ENCODE data around the gene FCER2. TPM values are rescaled to one million over a fixed set of nuclear protein-coding genes. Genes with fewer than 3 reads are reported as not detected.

Gene FCER2
- total RNA-seq, 2 experiments from 2014 or later, result 1.5 to 1.7 TPM

- Mint-ChIP-seq H3K4me1 (peaks cover 5% of the 10 kb centered on the region), H3K9me3 (no peaks in the 10 kb centered on the region), H3K27me3 (no peaks in the 10 kb centered on the region), H3K4me3 (no peak overlapping the region), H3K36me3 (peaks cover 11% of the 10 kb centered on the region), H3K27ac (no peak overlapping the region)
- no peak for DNase-seq
These were observed 58.9 kb downstream of the FCER2 start for GRCh38 chr19:7643031-7643415.

- Mint-ChIP-seq H3K4me1 (peaks cover 8% of the 10 kb centered on the region), H3K36me3 (peaks cover 11% of the 10 kb centered on the region), H3K4me3 (no peak overlapping the region), H3K9me3 (no peaks in the 10 kb centered on the region), H3K27me3 (no peaks in the 10 kb centered on the region), H3K27ac (no peak overlapping the region)
- no peak for DNase-seq
These were observed 59.5 kb downstream of the FCER2 start for GRCh38 chr19:7642295-7643030.

- Mint-ChIP-seq H3K27me3 (no peaks in the 10 kb centered on the region), H3K27ac (no peak overlapping the region)
- DNase-seq, result no peak
These were observed 60.3 kb downstream of the FCER2 start for GRCh38 chr19:7641290-7642276.

GRCh38 chr19:7640803-7641202 is 61.1 kb downstream of the FCER2 start:
- DNase-seq, result no peak
- H3K36me3 Mint-ChIP-seq, result peaks cover 11% of the 10 kb centered on the region
- H3K9me3 Mint-ChIP-seq, result no peaks in the 10 kb centered on the region
- H3K27me3 Mint-ChIP-seq, result no peaks in the 10 kb centered on the region
- no peak overlapping the region for H3K27ac Mint-ChIP-seq
- H3K4me3 Mint-ChIP-seq, result no peak overlapping the region
- peaks cover 10% of the 10 kb centered on the region for H3K4me1 Mint-ChIP-seq

More at GRCh38 chr19:7641290-7642276, 60.3 kb downstream of the FCER2 start:
- Mint-ChIP-seq H3K9me3 (no peaks in the 10 kb centered on the region), H3K36me3 (peaks cover 11% of the 10 kb centered on the region), H3K4me3 (no peak overlapping the region), H3K4me1 (peaks cover 10% of the 10 kb centered on the region)

GRCh38 chr19:7639863-7640348 is 62.0 kb downstream of the FCER2 start:
- Mint-ChIP-seq H3K27ac (no peak overlapping the region), H3K36me3 (peaks cover 11% of the 10 kb centered on the region), H3K9me3 (no peaks in the 10 kb centered on the region), H3K27me3 (no peaks in the 10 kb centered on the region), H3K4me1 (peaks cover 10% of the 10 kb centered on the region), H3K4me3 (no peak overlapping the region)
- no peak for DNase-seq

GRCh38 chr19:7638802-7639465 is 63.0 kb downstream of the FCER2 start:
- H3K27ac Mint-ChIP-seq, result no peak overlapping the region
- H3K27me3 Mint-ChIP-seq, result no peaks in the 10 kb centered on the region
- DNase-seq, result no peak
- H3K36me3 Mint-ChIP-seq, result peaks cover 11% of the 10 kb centered on the region
- H3K9me3 Mint-ChIP-seq, result no peaks in the 10 kb centered on the region
- H3K4me3 Mint-ChIP-seq, result no peak overlapping the region
- H3K4me1 Mint-ChIP-seq, result peaks cover 10% of the 10 kb centered on the region

Other genes with a start within 250 kb of the FCER2 start
- 1 to 10 TPM in 1 of 2 experiments, under 1 TPM in 1; 0.82 to 1.5 TPM for gene PEX11G, start 213.1 kb downstream of the FCER2 start, total RNA-seq
- gene ZNF358, start 186.0 kb downstream of the FCER2 start, total RNA-seq, result 1 to 10 TPM; 6.5 to 7.3 TPM
- gene MCOLN1, start 179.5 kb downstream of the FCER2 start, total RNA-seq, result 10 to 100 TPM; 12.3 to 12.4 TPM
- 10 to 100 TPM; 67.8 to 68.5 TPM for gene PNPLA6, start 166.4 kb downstream of the FCER2 start, total RNA-seq
- gene CAMSAP3, start 106.3 kb downstream of the FCER2 start, total RNA-seq, result under 1 TPM; 0.50 to 0.52 TPM
- gene XAB2, start 72.6 kb downstream of the FCER2 start, total RNA-seq, result 10 to 100 TPM; 44.0 to 45.8 TPM
- gene PET100, start 72.3 kb downstream of the FCER2 start, total RNA-seq, result 10 to 100 TPM; 83.7 to 86.0 TPM
- gene PCP2, start 68.4 kb downstream of the FCER2 start, total RNA-seq, result 1 to 10 TPM in 1 of 2 experiments, under 1 TPM in 1; 0.99 to 1.4 TPM
- 10 to 100 TPM; 73.3 to 73.5 TPM for gene STXBP2, start 65.0 kb downstream of the FCER2 start, total RNA-seq
- gene RETN, start 33.1 kb downstream of the FCER2 start, total RNA-seq, result not detected
- gene MCEMP1, start 25.0 kb downstream of the FCER2 start, total RNA-seq, result not detected
- 10 to 100 TPM; 83.3 to 83.8 TPM for gene TRAPPC5, start 21.3 kb downstream of the FCER2 start, total RNA-seq
- gene CLEC4G, start 30.0 kb upstream of the FCER2 start, total RNA-seq, result not detected
- not detected for gene CD209, start 45.4 kb upstream of the FCER2 start, total RNA-seq
- not detected for gene CLEC4M, start 61.1 kb upstream of the FCER2 start, total RNA-seq
- 1 to 10 TPM; 4.8 TPM for gene EVI5L, start 128.1 kb upstream of the FCER2 start, total RNA-seq
- under 1 TPM in 1 of 2 experiments, not detected in 1; 0.10 TPM for gene PRR36, start 172.3 kb upstream of the FCER2 start, total RNA-seq
- not detected for gene LRRC8E, start 186.4 kb upstream of the FCER2 start, total RNA-seq
- gene MAP2K7, start 201.7 kb upstream of the FCER2 start, total RNA-seq, result 10 to 100 TPM; 31.8 to 32.4 TPM
- gene TGFBR3L, start 212.7 kb upstream of the FCER2 start, total RNA-seq, result 1 to 10 TPM; 2.1 to 3.2 TPM
- 10 to 100 TPM; 14.4 to 14.8 TPM for gene SNAPC2, start 218.2 kb upstream of the FCER2 start, total RNA-seq
- under 1 TPM; 0.44 to 0.52 TPM for gene CTXN1, start 224.0 kb upstream of the FCER2 start, total RNA-seq
- 100 to 1,000 TPM; 125 to 136 TPM for gene TIMM44, start 241.5 kb upstream of the FCER2 start, total RNA-seq

Measured in activated naive CD8-positive, alpha-beta T cell treated with anti-CD3 and anti-CD28 coated beads for 36 hours (primary cell).